ENCODE results near the gene KCNAB1. TPM values are rescaled to one million over a fixed set of nuclear protein-coding genes. Genes with fewer than 3 reads are reported as not detected.
"Not testable (repeated sequence)": the region's sequence is repeated elsewhere in the genome, so short reads cannot be mapped to it uniquely, and the experiment has no call there.

KCNAB1 gene
- not detected for total RNA-seq

GRCh38 chr3:156120528-156121251 is at the start of gene KCNAB1:
TSS of gene KCNAB1 (plus strand) at chr3:156120578.
- peaks cover 11% of the 10 kb centered on the region for H3K27me3 Mint-ChIP-seq
- no peaks in the 10 kb centered on the region for H3K4me1 Mint-ChIP-seq
- no peaks in the 10 kb centered on the region for H3K9me3 Mint-ChIP-seq
- H3K36me3 Mint-ChIP-seq: no peaks in the 10 kb centered on the region
- H3K4me3 Mint-ChIP-seq: no peak within 1 kb of the TSS
- H3K27ac Mint-ChIP-seq: no peak within 1 kb of the TSS
- DNase-seq: no peak

DNA sequence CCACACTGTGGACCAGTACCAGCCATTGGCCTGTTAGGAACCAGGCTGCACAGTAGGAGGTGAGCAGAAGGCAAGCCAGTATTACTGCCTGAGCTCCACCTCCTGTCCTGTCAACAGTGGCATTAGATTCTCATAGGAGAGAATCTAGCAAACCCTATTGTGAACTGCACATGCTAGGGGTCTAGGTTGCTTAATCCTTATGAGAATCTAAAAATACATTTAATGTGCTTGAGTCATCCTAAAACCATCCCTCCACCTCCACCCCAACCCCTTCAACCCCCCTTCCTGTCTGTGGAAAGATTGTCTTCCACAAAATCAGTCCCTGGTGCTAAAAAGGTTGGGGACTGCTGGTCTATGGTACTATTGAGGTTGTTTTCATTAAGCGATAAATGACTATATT is 49.3 kb upstream of the KCNAB1 start:
- DNase-seq: no peak
- peaks cover 18% of the 10 kb centered on the region for H3K27me3 Mint-ChIP-seq
- no peak overlapping the region for H3K27ac Mint-ChIP-seq
- no peaks in the 10 kb centered on the region for H3K4me1 Mint-ChIP-seq
- no peaks in the 10 kb centered on the region for H3K36me3 Mint-ChIP-seq
- no peaks in the 10 kb centered on the region for H3K9me3 Mint-ChIP-seq
- H3K4me3 Mint-ChIP-seq: no peak overlapping the region

- DNase-seq, H3K36me3 Mint-ChIP-seq, H3K27ac Mint-ChIP-seq, H3K9me3 Mint-ChIP-seq, H3K4me1 Mint-ChIP-seq, H3K4me3 Mint-ChIP-seq: not testable (repeated sequence)
- H3K27me3 Mint-ChIP-seq: peaks cover 20% of the 10 kb centered on the region
Measured at GRCh38 chr3:156072950-156073657, 47.3 kb upstream of the KCNAB1 start.

- DNase-seq: no peak
- Mint-ChIP-seq H3K4me3 (no peak overlapping the region), H3K36me3 (no peaks in the 10 kb centered on the region), H3K27me3 (peaks cover 13% of the 10 kb centered on the region), H3K9me3 (no peaks in the 10 kb centered on the region), H3K27ac (no peak overlapping the region), H3K4me1 (peaks cover 2% of the 10 kb centered on the region)
Measured at GRCh38 chr3:156090126-156090525, 30.3 kb upstream of the KCNAB1 start.

- Mint-ChIP-seq H3K4me1 (no peaks in the 10 kb centered on the region), H3K36me3 (no peaks in the 10 kb centered on the region), H3K27ac (no peak overlapping the region), H3K27me3 (peaks cover 26% of the 10 kb centered on the region), H3K4me3 (no peak overlapping the region), H3K9me3 (peaks cover 3% of the 10 kb centered on the region)
- no peak for DNase-seq
Measured at GRCh38 chr3:156093964-156094363, 26.4 kb upstream of the KCNAB1 start.

DNA sequence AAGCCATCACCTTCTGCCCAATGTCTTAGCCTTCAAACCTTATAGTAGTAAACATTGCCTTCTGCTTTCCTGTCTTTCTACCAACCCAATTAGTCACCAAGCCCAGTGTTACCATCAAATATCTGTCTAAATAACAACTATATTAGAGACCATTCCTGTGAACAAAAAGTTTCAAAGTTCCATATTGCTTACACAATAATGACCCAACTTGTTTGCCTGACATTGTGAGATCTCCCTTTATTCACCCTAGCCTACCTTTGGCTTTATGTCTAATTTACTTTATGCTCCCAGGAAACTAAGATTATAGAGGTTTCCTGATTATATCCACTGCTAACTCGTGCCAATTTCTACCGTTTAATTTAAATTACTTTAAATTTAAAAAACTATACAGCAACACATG is 26.0 kb upstream of the KCNAB1 start:
- Mint-ChIP-seq H3K27me3 (peaks cover 26% of the 10 kb centered on the region), H3K27ac (no peak overlapping the region), H3K9me3 (peaks cover 3% of the 10 kb centered on the region), H3K4me1 (no peaks in the 10 kb centered on the region), H3K4me3 (no peak overlapping the region), H3K36me3 (no peaks in the 10 kb centered on the region)
- no peak for DNase-seq

GRCh38 chr3:156095652-156096051 is 24.7 kb upstream of the KCNAB1 start:
- not testable (repeated sequence) for DNase-seq, H3K9me3 Mint-ChIP-seq, H3K4me1 Mint-ChIP-seq, H3K36me3 Mint-ChIP-seq, H3K27ac Mint-ChIP-seq, H3K4me3 Mint-ChIP-seq
- H3K27me3 Mint-ChIP-seq: peaks cover 26% of the 10 kb centered on the region

- no peak for DNase-seq
- peaks cover 18% of the 10 kb centered on the region for H3K27me3 Mint-ChIP-seq
- no peaks in the 10 kb centered on the region for H3K36me3 Mint-ChIP-seq
- H3K4me3 Mint-ChIP-seq: no peak overlapping the region
- H3K9me3 Mint-ChIP-seq: peaks cover 3% of the 10 kb centered on the region
- no peaks in the 10 kb centered on the region for H3K4me1 Mint-ChIP-seq
- H3K27ac Mint-ChIP-seq: no peak overlapping the region
Measured at GRCh38 chr3:156098437-156099035, 21.8 kb upstream of the KCNAB1 start.

GRCh38 chr3:156099348-156099747 is 21.0 kb upstream of the KCNAB1 start:
- DNase-seq, H3K27ac Mint-ChIP-seq, H3K4me1 Mint-ChIP-seq, H3K4me3 Mint-ChIP-seq, H3K9me3 Mint-ChIP-seq, H3K36me3 Mint-ChIP-seq: not testable (repeated sequence)
- peaks cover 14% of the 10 kb centered on the region for H3K27me3 Mint-ChIP-seq

GRCh38 chr3:156099984-156100383 is 20.4 kb upstream of the KCNAB1 start:
- H3K27ac Mint-ChIP-seq, H3K36me3 Mint-ChIP-seq, DNase-seq, H3K4me1 Mint-ChIP-seq, H3K9me3 Mint-ChIP-seq, H3K4me3 Mint-ChIP-seq: not testable (repeated sequence)
- peaks cover 13% of the 10 kb centered on the region for H3K27me3 Mint-ChIP-seq

- Mint-ChIP-seq H3K36me3 (no peaks in the 10 kb centered on the region), H3K27ac (no peak overlapping the region), H3K9me3 (no peaks in the 10 kb centered on the region), H3K4me1 (no peaks in the 10 kb centered on the region), H3K4me3 (no peak overlapping the region), H3K27me3 (peaks cover 10% of the 10 kb centered on the region)
- DNase-seq: no peak
Measured at GRCh38 chr3:156102267-156102931, 18.0 kb upstream of the KCNAB1 start.

DNA sequence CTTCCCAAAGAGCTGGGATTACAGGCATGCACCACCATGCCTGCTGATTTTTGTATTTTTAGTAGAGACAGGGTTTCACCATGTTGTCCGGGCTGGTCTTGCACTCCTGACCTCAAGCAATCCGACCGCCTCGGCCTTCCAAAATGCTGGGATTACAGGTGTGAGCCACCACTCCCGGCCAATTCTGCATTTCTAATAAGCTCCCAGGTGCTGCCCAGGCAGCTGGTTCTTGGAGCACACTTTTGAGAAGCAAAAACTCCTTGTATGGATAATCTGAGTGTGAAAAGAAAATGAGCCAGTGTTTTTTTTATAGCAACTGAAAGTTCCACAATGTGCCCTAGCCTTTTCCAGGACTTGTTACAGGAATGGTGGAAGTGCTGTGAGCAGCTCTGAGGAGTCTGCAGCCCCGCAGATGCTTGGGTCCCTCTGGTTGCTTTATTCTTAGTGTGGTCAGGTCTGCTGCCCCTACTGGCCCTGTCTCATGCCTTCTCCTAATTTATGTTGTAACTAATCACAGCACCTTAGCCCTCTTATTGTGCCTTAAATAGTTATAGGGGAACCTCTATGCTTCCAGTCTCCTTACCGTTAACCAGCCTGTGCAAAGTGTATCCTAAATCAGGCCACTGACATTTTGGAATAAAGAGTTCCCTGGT is 13.5 kb upstream of the KCNAB1 start:
- no peaks in the 10 kb centered on the region for H3K36me3 Mint-ChIP-seq
- H3K9me3 Mint-ChIP-seq: no peaks in the 10 kb centered on the region
- H3K27me3 Mint-ChIP-seq: peaks cover 5% of the 10 kb centered on the region
- DNase-seq: no peak
- no peak overlapping the region for H3K4me3 Mint-ChIP-seq
- H3K4me1 Mint-ChIP-seq: no peaks in the 10 kb centered on the region
- H3K27ac Mint-ChIP-seq: no peak overlapping the region

GRCh38 chr3:156107504-156107903 is 12.9 kb upstream of the KCNAB1 start:
- Mint-ChIP-seq H3K4me3 (no peak overlapping the region), H3K27ac (no peak overlapping the region), H3K27me3 (peaks cover 7% of the 10 kb centered on the region), H3K36me3 (no peaks in the 10 kb centered on the region), H3K4me1 (no peaks in the 10 kb centered on the region), H3K9me3 (no peaks in the 10 kb centered on the region)
- no peak for DNase-seq

- no peak overlapping the region for H3K27ac Mint-ChIP-seq
- H3K4me1 Mint-ChIP-seq: no peaks in the 10 kb centered on the region
- no peaks in the 10 kb centered on the region for H3K36me3 Mint-ChIP-seq
- no peaks in the 10 kb centered on the region for H3K9me3 Mint-ChIP-seq
- H3K4me3 Mint-ChIP-seq: no peak overlapping the region
- DNase-seq: no peak
- H3K27me3 Mint-ChIP-seq: peaks cover 11% of the 10 kb centered on the region
Measured at GRCh38 chr3:156108616-156109015, 11.8 kb upstream of the KCNAB1 start.

GRCh38 chr3:156109989-156110388 is 10.4 kb upstream of the KCNAB1 start:
- H3K27ac Mint-ChIP-seq: no peak overlapping the region
- H3K4me1 Mint-ChIP-seq: no peaks in the 10 kb centered on the region
- no peak for DNase-seq
- H3K9me3 Mint-ChIP-seq: no peaks in the 10 kb centered on the region
- no peaks in the 10 kb centered on the region for H3K36me3 Mint-ChIP-seq
- no peak overlapping the region for H3K4me3 Mint-ChIP-seq
- H3K27me3 Mint-ChIP-seq: peaks cover 16% of the 10 kb centered on the region
